ENCODE results near the gene HES4.

HES4 gene

GRCh38 chr1:952603-953002 lies 47.3 kb downstream of the HES4 start:
- CTCF ChIA-PET, result no interaction called here
- TF ChIP-seq, protein P1, sequence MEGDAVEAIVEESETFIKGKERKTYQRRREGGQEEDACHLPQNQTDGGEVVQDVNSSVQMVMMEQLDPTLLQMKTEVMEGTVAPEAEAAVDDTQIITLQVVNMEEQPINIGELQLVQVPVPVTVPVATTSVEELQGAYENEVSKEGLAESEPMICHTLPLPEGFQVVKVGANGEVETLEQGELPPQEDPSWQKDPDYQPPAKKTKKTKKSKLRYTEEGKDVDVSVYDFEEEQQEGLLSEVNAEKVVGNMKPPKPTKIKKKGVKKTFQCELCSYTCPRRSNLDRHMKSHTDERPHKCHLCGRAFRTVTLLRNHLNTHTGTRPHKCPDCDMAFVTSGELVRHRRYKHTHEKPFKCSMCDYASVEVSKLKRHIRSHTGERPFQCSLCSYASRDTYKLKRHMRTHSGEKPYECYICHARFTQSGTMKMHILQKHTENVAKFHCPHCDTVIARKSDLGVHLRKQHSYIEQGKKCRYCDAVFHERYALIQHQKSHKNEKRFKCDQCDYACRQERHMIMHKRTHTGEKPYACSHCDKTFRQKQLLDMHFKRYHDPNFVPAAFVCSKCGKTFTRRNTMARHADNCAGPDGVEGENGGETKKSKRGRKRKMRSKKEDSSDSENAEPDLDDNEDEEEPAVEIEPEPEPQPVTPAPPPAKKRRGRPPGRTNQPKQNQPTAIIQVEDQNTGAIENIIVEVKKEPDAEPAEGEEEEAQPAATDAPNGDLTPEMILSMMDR (conservative IDR thresholded peaks at IDR 0.05; ENCODE audit: low read depth), result no peak
- POLR2A ChIA-PET (ENCODE audit: low non-redundant PET), result no interaction called here
- no peak for DNase-seq (ENCODE audit: low spot score)
- no peak overlapping the region for H3K27ac ChIP-seq

GRCh38 chr1:952201-952600 lies 47.7 kb downstream of the HES4 start:
- ChIA-PET CTCF (no interaction called here), POLR2A (ENCODE audit: low non-redundant PET) (no interaction called here)
- DNase-seq (ENCODE audit: low spot score), result no peak
- TF ChIP-seq, protein P1 (conservative IDR thresholded peaks at IDR 0.05; ENCODE audit: low read depth), result no peak
- H3K27ac ChIP-seq, result no peak overlapping the region

- 0 out of 2 replicates have a peak overlapping the region, but pooled peaks have one; percentile 2 for H3K27ac ChIP-seq
- POLR2A ChIA-PET (ENCODE audit: low non-redundant PET), result no interaction called here
- TF ChIP-seq, protein P1 (conservative IDR thresholded peaks at IDR 0.05; ENCODE audit: low read depth), result no peak
- CTCF ChIA-PET, result no interaction called here
- DNase-seq (ENCODE audit: low spot score), result no peak
Observed at GRCh38 chr1:951364-951763, 48.5 kb downstream of the HES4 start.

- 0 out of 2 replicates have a peak overlapping the region, but pooled peaks have one; percentile 2 for H3K27ac ChIP-seq
- TF ChIP-seq, protein P1 (conservative IDR thresholded peaks at IDR 0.05; ENCODE audit: low read depth), result no peak
- DNase-seq (ENCODE audit: low spot score), result no peak
- ChIA-PET POLR2A (ENCODE audit: low non-redundant PET) (no interaction called here), CTCF (no interaction called here)
Observed at GRCh38 chr1:950881-951280, 49.0 kb downstream of the HES4 start.

GRCh38 chr1:950268-950667 lies 49.6 kb downstream of the HES4 start:
- ChIA-PET POLR2A (ENCODE audit: low non-redundant PET) (no interaction called here), CTCF (no interaction called here)
- DNase-seq (ENCODE audit: low spot score), result no peak
- TF ChIP-seq, protein P1 (conservative IDR thresholded peaks at IDR 0.05; ENCODE audit: low read depth), result no peak
- no peak overlapping the region for H3K27ac ChIP-seq
